ENCODE measurements around the gene CXCR3.

GRCh38 chrX:71586929-71587328 lies 31.4 kb downstream of the CXCR3 start:
- no peak for TF ChIP-seq CTCF (IDR thresholded peaks at IDR 0.05; ENCODE audit: low read depth, low read length)
- TF ChIP-seq POLR2A (IDR thresholded peaks at IDR 0.05; ENCODE audit: extremely low read depth, insufficient read length), result no peak
- no peak for TF ChIP-seq MAX (IDR thresholded peaks at IDR 0.05; ENCODE audit: low read depth, low read length)
- no peak for TF ChIP-seq MYC (IDR thresholded peaks at IDR 0.05; ENCODE audit: low read depth, low read length)

Measured in NB4 (cell line).